PC-3 (cell line): ENCODE results near the gene CYTH3. TPM values are rescaled to one million over a fixed set of nuclear protein-coding genes. Genes with fewer than 3 reads are reported as not detected.

Source experiments
- ATAC-seq: fragments of 200-7000 bp; cut with Tn5 transposase; 2 replicates; pipeline ENCODE4 v1.9.1; 2020; ENCODE audit warnings: mild to moderate bottlenecking, moderate library complexity
- BruUV-seq: library from RNA; stranded (reverse); fragments of 400-500 nt; replicated peaks from 2 replicates; lab custom pipeline; 2021; lab: Mats Ljungman, UMichigan
- CTCF ChIA-PET: fragments of 300-600 bp; sonication (Branson Sonifier 250); formaldehyde crosslinking; loops from one replicate; lab custom pipeline; 2022; ENCODE audit warnings: antibody characterized with exemption; lab: Charles Lee
- POLR2A ChIA-PET: fragments of 300-600 bp; sonication (Branson Sonifier 250); formaldehyde crosslinking; loops from one replicate; lab custom pipeline; 2022; ENCODE audit warnings: antibody characterized with exemption; ENCODE audit not compliant: unreplicated experiment; lab: Charles Lee
- DNase-seq: peaks from one replicate; pipeline ENCODE4 v3.0.0-alpha.2; 2015
- H2AFZ ChIP-seq: fragments of 300-600 bp; sonication (generic); 2 replicates; pipeline ENCODE4 v1.6.0; 2016; ENCODE audit warnings: antibody characterized with exemption, low read length
- H3F3A ChIP-seq: fragments of 300-600 bp; sonication (generic); one replicate; pipeline ENCODE4 v1.6.0; 2017; ENCODE audit warnings: antibody characterized with exemption, low read length, control low read depth, mild to moderate bottlenecking; ENCODE audit not compliant: unreplicated experiment
- H3K27ac ChIP-seq: fragments of 300-600 bp; sonication (generic); 2 replicates; pipeline ENCODE4 v1.5.1; 2016; ENCODE audit warnings: mild to moderate bottlenecking, low read length
- H3K27me3 ChIP-seq: fragments of 300-600 bp; sonication (generic); 2 replicates; pipeline ENCODE4 v1.6.1; 2016; ENCODE audit warnings: low read length, mixed read lengths
- H3K36me3 ChIP-seq: fragments of 300-600 bp; sonication (generic); 2 replicates; pipeline ENCODE4 v1.6.1; 2016; ENCODE audit warnings: low read depth, mixed run types, low read length, mixed read lengths
- H3K4me1 ChIP-seq: fragments of 300-600 bp; sonication (generic); 2 replicates; pipeline ENCODE4 v1.5.1; 2016; ENCODE audit warnings: low read length; ENCODE audit not compliant: insufficient read depth
- H3K4me2 ChIP-seq: fragments of 300-600 bp; sonication (generic); 2 replicates; pipeline ENCODE4 v1.6.0; 2016; ENCODE audit warnings: low read length
- H3K4me3 ChIP-seq: fragments of 300-600 bp; sonication (generic); 2 replicates; pipeline ENCODE4 v1.5.1; 2016; ENCODE audit warnings: mild to moderate bottlenecking, low read length, mixed read lengths
- H3K79me2 ChIP-seq: fragments of 300-600 bp; sonication (generic); 2 replicates; pipeline ENCODE4 v1.6.1; 2017; ENCODE audit warnings: low read length, mixed read lengths
- H3K9ac ChIP-seq: fragments of 300-600 bp; sonication (generic); 2 replicates; pipeline ENCODE4 v1.6.0; 2016; ENCODE audit warnings: mild to moderate bottlenecking, low read length
- H3K9me2 ChIP-seq: fragments of 300-600 bp; sonication (generic); replicated peaks from 2 replicates; pipeline ENCODE4 v1.6.1; 2016; ENCODE audit warnings: mixed run types, low read length, mixed read lengths
- H3K9me3 ChIP-seq: fragments of 300-600 bp; sonication (generic); 2 replicates; pipeline ENCODE4 v1.6.1; 2016; ENCODE audit warnings: low read length, mixed read lengths
- H4K20me1 ChIP-seq: fragments of 300-600 bp; sonication (generic); 2 replicates; pipeline ENCODE4 v1.6.1; 2016; ENCODE audit warnings: low read length, mixed read lengths
- EZH2 ChIP-seq: fragments of 300-600 bp; sonication (generic); IDR thresholded peaks from one replicate; pipeline ENCODE4 v1.6.1; 2017; ENCODE audit warnings: antibody characterized with exemption, mild to moderate bottlenecking, low read length; ENCODE audit not compliant: unreplicated experiment
- EZH2phosphoT487 ChIP-seq: fragments of 300-600 bp; sonication (generic); IDR thresholded peaks from 2 replicates; pipeline ENCODE4 v1.6.1; 2018; ENCODE audit warnings: mild to moderate bottlenecking, antibody characterized with exemption, low read length, borderline replicate concordance
- intact Hi-C: fragments of 100-400 bp; cut with micrococcal nuclease; formaldehyde crosslinking; loops from 2 replicates; pipeline ENCODE4 v1.9.0; 2023
- total RNA-seq: library from RNA; depleted of rRNA; stranded (reverse); fragments of >200 nt; gene quantifications from 2 replicates; pipeline ENCODE4 v1.2.3, GENCODE V29; 2014
- TF ChIP-seq, protein P1 (sequence below): fragments of 300-600 bp; sonication (generic); conservative IDR thresholded peaks from 2 replicates; pipeline ENCODE4 v1.5.1; 2017; ENCODE audit warnings: antibody characterized with exemption, low read depth, mild to moderate bottlenecking, low read length

Gene CYTH3
- total RNA-seq, 1 experiment from 2014 or later, result 23.1 TPM

DNA sequence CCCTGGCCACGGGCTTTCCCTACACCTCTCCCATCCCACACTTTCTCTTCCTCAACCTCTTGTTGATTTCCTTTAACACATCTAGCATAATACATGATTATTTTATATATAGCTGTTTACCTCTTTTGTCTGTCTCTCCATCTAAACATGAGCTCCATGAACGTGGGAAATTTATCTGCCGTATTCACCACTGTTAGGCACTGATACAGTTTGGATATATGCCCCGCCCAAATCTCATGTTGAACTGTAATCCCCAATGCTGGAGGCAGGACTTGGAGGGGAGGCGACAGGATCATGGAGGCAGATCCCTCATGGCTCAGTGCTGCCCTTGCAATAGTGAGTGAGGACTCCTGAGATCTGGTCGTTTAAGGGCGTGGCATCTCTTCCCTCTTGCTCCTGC is 5.7 kb downstream of the CYTH3 start:
- Histone ChIP-seq H3K27me3 (no peaks in the 10 kb centered on the region), H3F3A (no peaks in the 10 kb centered on the region), H4K20me1 (peaks cover 8% of the 10 kb centered on the region; the same call in 1 of the 2 replicates), H3K4me1 (peaks cover 17% of the 10 kb centered on the region), H3K27ac (no peak overlapping the region), H3K36me3 (no peaks in the 10 kb centered on the region), H2AFZ (no peak overlapping the region), H3K4me2 (no peak overlapping the region), H3K9ac (no peak overlapping the region), H3K9me3 (no peaks in the 10 kb centered on the region), H3K9me2 (no peaks in the 10 kb centered on the region), H3K79me2 (peaks cover 98% of the 10 kb centered on the region), H3K4me3 (no peak overlapping the region)
- ATAC-seq (no peak), DNase-seq (no peak)
- intact Hi-C loops, result no loop called here
- ChIA-PET CTCF (no interaction called here), POLR2A (no interaction called here)
- TF ChIP-seq, protein P1, sequence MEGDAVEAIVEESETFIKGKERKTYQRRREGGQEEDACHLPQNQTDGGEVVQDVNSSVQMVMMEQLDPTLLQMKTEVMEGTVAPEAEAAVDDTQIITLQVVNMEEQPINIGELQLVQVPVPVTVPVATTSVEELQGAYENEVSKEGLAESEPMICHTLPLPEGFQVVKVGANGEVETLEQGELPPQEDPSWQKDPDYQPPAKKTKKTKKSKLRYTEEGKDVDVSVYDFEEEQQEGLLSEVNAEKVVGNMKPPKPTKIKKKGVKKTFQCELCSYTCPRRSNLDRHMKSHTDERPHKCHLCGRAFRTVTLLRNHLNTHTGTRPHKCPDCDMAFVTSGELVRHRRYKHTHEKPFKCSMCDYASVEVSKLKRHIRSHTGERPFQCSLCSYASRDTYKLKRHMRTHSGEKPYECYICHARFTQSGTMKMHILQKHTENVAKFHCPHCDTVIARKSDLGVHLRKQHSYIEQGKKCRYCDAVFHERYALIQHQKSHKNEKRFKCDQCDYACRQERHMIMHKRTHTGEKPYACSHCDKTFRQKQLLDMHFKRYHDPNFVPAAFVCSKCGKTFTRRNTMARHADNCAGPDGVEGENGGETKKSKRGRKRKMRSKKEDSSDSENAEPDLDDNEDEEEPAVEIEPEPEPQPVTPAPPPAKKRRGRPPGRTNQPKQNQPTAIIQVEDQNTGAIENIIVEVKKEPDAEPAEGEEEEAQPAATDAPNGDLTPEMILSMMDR, result no peak
- no peak for TF ChIP-seq EZH2phosphoT487
- no peak for TF ChIP-seq EZH2
- BruUV-seq, result no TSS peak

GRCh38 chr7:6262221-6262620 is 10.2 kb downstream of the CYTH3 start:
- no peak overlapping the region for H3K4me3 ChIP-seq
- no peak overlapping the region for H3K9ac ChIP-seq
- H3K27me3 ChIP-seq, result no peaks in the 10 kb centered on the region
- no peaks in the 10 kb centered on the region for H3K9me3 ChIP-seq
- ChIA-PET POLR2A (no interaction called here), CTCF (no interaction called here)
- TF ChIP-seq, protein P1, result no peak
- no peak for TF ChIP-seq EZH2phosphoT487
- TF ChIP-seq EZH2, result no peak
- ATAC-seq, result no peak
- intact Hi-C loops, result no loop called here
- H3K9me2 ChIP-seq, result no peaks in the 10 kb centered on the region
- peaks cover 9% of the 10 kb centered on the region; the same call in 1 of the 2 replicates for H4K20me1 ChIP-seq
- BruUV-seq, result no TSS peak
- H3K4me1 ChIP-seq, result peaks cover 9% of the 10 kb centered on the region; the same call in 1 of the 2 replicates
- no peak for DNase-seq
- H3K79me2 ChIP-seq, result peaks cover 94% of the 10 kb centered on the region
- no peak overlapping the region for H3K27ac ChIP-seq
- no peak overlapping the region for H2AFZ ChIP-seq
- no peaks in the 10 kb centered on the region for H3F3A ChIP-seq
- no peaks in the 10 kb centered on the region for H3K36me3 ChIP-seq
- H3K4me2 ChIP-seq, result no peak overlapping the region

DNA sequence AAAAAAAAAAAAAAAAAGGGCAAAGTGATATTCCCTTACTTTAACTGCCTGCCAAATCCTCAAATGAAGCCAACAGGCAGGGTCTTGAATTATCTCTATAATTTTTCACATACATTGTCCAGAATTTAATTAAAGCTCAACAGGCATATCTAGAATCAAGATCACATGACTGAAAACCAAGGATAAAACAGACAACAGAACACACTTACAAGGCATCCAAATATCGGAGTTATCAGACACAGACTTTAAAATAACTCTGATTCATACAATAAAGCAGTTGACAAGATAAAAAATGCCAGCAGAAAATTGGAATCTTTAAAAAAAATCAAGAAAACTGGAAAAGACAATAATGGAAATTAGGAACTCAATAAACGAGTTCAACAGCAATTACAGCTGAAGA is 10.7 kb downstream of the CYTH3 start:
- no peak for DNase-seq
- H3K9me3 ChIP-seq, result no peaks in the 10 kb centered on the region
- H3K9ac ChIP-seq, result no peak overlapping the region
- no peaks in the 10 kb centered on the region for H3K27me3 ChIP-seq
- H2AFZ ChIP-seq, result no peak overlapping the region
- peaks cover 94% of the 10 kb centered on the region for H3K79me2 ChIP-seq
- no peaks in the 10 kb centered on the region for H3K36me3 ChIP-seq
- H3K27ac ChIP-seq, result no peak overlapping the region
- H3K4me2 ChIP-seq, result no peak overlapping the region
- ATAC-seq, result no peak
- peaks cover 9% of the 10 kb centered on the region; the same call in 1 of the 2 replicates for H3K4me1 ChIP-seq
- no peak overlapping the region for H3K4me3 ChIP-seq
- H3F3A ChIP-seq, result no peaks in the 10 kb centered on the region
- peaks cover 9% of the 10 kb centered on the region; the same call in 1 of the 2 replicates for H4K20me1 ChIP-seq
- intact Hi-C loops, result no loop called here
- TF ChIP-seq EZH2 (no peak), EZH2phosphoT487 (no peak)
- TF ChIP-seq, protein P1, result no peak
- POLR2A ChIA-PET, result no interaction called here
- CTCF ChIA-PET, result no interaction called here
- no TSS peak for BruUV-seq
- no peaks in the 10 kb centered on the region for H3K9me2 ChIP-seq
